ENCODE data around the gene CACNA1A. TPM values are rescaled to one million over a fixed set of nuclear protein-coding genes. Genes with fewer than 3 reads are reported as not detected.
A peak's percentile ranks its signal among the peaks of the same experiment; 100 is the strongest.

Gene CACNA1A
- total and polyA plus RNA-seq, 2 of the 13 experiments (the other 11 are each of a cell fraction or from before 2014, with no cell fraction given): not detected

- Histone ChIP-seq H3K4me1 (ENCODE audit: insufficient read depth, low read length) (no peaks in the 10 kb centered on the region), H3K36me3 (replicated peaks in 1 of 2; ENCODE audit: control insufficient read depth in 1 of 2, insufficient read depth in 2 of 2, low read length in 2 of 2) (no peaks in the 10 kb centered on the region), H3K79me2 (ENCODE audit: insufficient read depth, low read length) (no peaks in the 10 kb centered on the region), H3K4me3 (replicated peaks in 1 of 3; ENCODE audit: insufficient read depth in 1 of 3, low read depth in 2 of 3, low read length in 3 of 3) (no peak overlapping the region), H3K9ac (ENCODE audit: insufficient read depth, low read depth, low read length) (no peak overlapping the region), H3K4me2 (ENCODE audit: low read depth, low read length) (no peak overlapping the region), H4K20me1 (ENCODE audit: insufficient read depth, low read length) (no peaks in the 10 kb centered on the region), H3K27me3 (ENCODE audit: control insufficient read depth in 1 of 2, insufficient read depth in 2 of 2, low read length in 2 of 2) (no peaks in the 10 kb centered on the region; a peak in 1 of 5 replicates), H3K9me3 (ENCODE audit: low read length) (no peaks in the 10 kb centered on the region), H3K27ac (ENCODE audit: extremely low read length, insufficient read depth, low read length) (no peak overlapping the region), H2AFZ (ENCODE audit: low read length) (no peak overlapping the region)
- ATAC-seq (no peak), DNase-seq (ENCODE audit: low spot score) (no peak), FAIRE-seq (no peak)
- ChIA-PET CTCF (ENCODE audit: low intra/inter-chr PET ratio, low total read pairs) (no interaction called here), POLR2A (no interaction called here)
- BruUV-seq (replicated peaks): no TSS peak
- intact Hi-C loops (cut with micrococcal nuclease; ENCODE audit: unreplicated experiment): no loop called here
- in situ Hi-C loops (cut with HindIII; ENCODE audit: extremely low pct_ligation_motif_present, low pct_unique_long_range_greater_than_20kb): no loop called here
- TF ChIP-seq MYNN (CRISPR knock-in tag; IDR thresholded peaks at IDR 0.05; ENCODE audit: low read depth): no peak
- no peak for TF ChIP-seq MTERF4 (CRISPR knock-in tag; IDR thresholded peaks at IDR 0.05)
- TF ChIP-seq ELF1 (CRISPR knock-in tag; IDR thresholded peaks at IDR 0.05): no peak
Measured at GRCh38 chr19:13547102-13547501, 40.8 kb upstream of the CACNA1A start.

- TF ChIP-seq PAWR (CRISPR knock-in tag; IDR thresholded peaks at IDR 0.05; ENCODE audit: borderline replicate concordance) (no peak), MAFG (CRISPR knock-in tag; IDR thresholded peaks at IDR 0.05) (no peak), ZKSCAN1 (IDR thresholded peaks at IDR 0.05; ENCODE audit: low read length) (no peak), BCLAF1 (IDR thresholded peaks at IDR 0.05) (no peak), FOXO1 (CRISPR knock-in tag; IDR thresholded peaks at IDR 0.05) (no peak), ZNF12 (CRISPR knock-in tag; IDR thresholded peaks at IDR 0.05) (peak; percentile 89), TBL1XR1 (IDR thresholded peaks at IDR 0.05; ENCODE audit: borderline replicate concordance, low read length, partially characterized antibody) (no peak)
Measured at GRCh38 chr19:13544423-13544822, 38.1 kb upstream of the CACNA1A start.

More at GRCh38 chr19:13544423-13544822, 38.1 kb upstream of the CACNA1A start:
- H3K9me3 ChIP-seq (ENCODE audit: low read length): no peaks in the 10 kb centered on the region
- BruUV-seq (replicated peaks): no TSS peak
- 13% methylated on average over 2 of the region's 2 CpGs for WGBS (ENCODE audit: low lambda C conversion rate)
- no peaks in the 10 kb centered on the region for H3K79me2 ChIP-seq (ENCODE audit: insufficient read depth, low read length)
- no peak for ATAC-seq
- no peaks in the 10 kb centered on the region for H3K4me1 ChIP-seq (ENCODE audit: insufficient read depth, low read length)
- H4K20me1 ChIP-seq (ENCODE audit: insufficient read depth, low read length): no peaks in the 10 kb centered on the region
- ChIA-PET POLR2A (no interaction called here), CTCF (ENCODE audit: low intra/inter-chr PET ratio, low total read pairs) (no interaction called here)
- no peak overlapping the region for H3K9ac ChIP-seq (ENCODE audit: insufficient read depth, low read depth, low read length)
- intact Hi-C loops (cut with micrococcal nuclease; ENCODE audit: unreplicated experiment) (no loop called here), in situ Hi-C loops (cut with HindIII; ENCODE audit: extremely low pct_ligation_motif_present, low pct_unique_long_range_greater_than_20kb) (no loop called here)
- no peak for DNase-seq (ENCODE audit: low spot score)
- no peak for FAIRE-seq
- no peaks in the 10 kb centered on the region for H3K36me3 ChIP-seq (replicated peaks in 1 of 2; ENCODE audit: control insufficient read depth in 1 of 2, insufficient read depth in 2 of 2, low read length in 2 of 2)
- no peak overlapping the region for H2AFZ ChIP-seq (ENCODE audit: low read length)
- H3K27me3 ChIP-seq (ENCODE audit: control insufficient read depth in 1 of 2, insufficient read depth in 2 of 2, low read length in 2 of 2): no peaks in the 10 kb centered on the region; a peak in 1 of 5 replicates
- no peak overlapping the region for H3K4me3 ChIP-seq (replicated peaks in 1 of 3; ENCODE audit: insufficient read depth in 1 of 3, low read depth in 2 of 3, low read length in 3 of 3)
- no peak overlapping the region for H3K27ac ChIP-seq (ENCODE audit: extremely low read length, insufficient read depth, low read length)
- H3K4me2 ChIP-seq (ENCODE audit: low read depth, low read length): no peak overlapping the region

Data from HepG2 (cell line).